Suppressor macrophage treated with lipopolysaccharide for 4 hours (primary cell): ENCODE measurements around the gene MICU1.

ENCODE experiments used
- DNase-seq: peaks from one replicate; pipeline ENCODE4 v3.0.0-alpha.2; 2020

Gene MICU1

DNA sequence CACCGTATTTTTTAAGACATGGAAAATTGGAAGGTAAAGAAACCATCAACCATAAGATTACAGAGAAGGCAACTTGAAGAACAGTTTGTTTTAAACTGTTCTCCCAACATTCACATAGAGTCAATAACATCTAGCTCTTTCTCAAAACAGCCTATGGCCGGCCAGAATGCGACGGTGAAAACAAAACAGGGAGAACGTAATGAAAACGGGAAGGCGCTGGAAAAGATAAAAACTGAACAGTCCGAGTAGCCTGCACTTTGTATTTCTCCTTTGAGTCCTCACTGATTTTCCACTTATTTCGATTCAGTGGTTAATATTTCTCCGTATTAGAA is 637 bp downstream of the MICU1 start:
- DNase-seq: peak; percentile 44

DNA sequence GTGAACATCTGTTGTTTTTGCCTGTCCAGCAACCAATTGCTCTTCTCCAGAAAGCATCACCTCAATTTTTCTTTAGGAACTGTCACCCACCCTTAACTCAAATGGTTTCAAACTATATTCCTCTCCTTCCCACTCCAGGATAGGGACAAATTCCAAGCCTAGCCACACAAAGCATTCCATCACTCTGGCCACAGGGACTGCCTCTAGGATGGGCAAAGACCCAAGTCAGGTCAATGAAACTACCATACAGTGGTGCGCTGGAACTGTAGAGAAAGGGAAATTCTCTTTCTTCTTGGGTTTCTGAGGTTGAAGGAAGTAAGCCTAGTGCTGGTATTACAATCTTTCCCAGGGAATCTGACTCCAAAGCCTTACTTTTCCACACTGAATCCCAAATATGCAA is 3.6 kb downstream of the MICU1 start:
- no peak for DNase-seq

DNA sequence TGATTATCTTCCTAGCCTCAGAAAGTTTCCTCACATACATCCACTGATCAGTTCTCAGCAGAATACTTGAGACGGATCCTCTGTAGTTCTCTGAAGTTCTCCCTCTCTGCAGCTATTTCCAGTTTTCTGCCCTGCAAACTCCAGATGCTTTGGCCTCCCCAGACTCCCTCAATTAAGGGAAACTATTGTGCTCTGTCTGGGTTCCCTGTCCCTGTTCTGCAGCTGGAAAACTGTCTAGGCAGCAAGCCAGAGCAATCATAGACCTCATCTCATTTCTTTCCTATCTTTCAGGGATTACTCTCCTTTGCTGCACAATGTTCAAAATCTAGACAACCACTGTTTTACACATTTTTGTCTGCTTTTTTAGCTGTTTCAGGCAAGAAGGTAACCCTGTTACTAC is 9.2 kb downstream of the MICU1 start:
- no peak for DNase-seq

DNA sequence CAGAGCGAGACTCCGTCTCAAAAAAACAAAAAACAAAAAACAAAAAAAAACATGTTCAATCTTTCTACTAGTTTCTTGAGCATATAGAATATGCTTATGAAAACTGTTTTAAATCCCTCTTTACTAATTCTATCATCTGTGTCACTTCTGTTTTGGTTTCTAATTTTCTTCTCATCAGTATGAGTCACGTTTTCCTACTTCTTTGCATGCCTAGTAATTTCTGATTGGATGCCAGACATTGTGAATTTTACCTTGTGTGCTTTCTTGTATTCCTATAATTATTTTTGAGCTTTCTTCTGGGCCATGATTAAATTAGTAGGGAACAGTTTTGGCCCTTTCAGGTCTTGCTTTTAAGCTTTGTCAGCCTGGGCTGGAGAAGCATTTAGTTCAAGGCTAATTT is 9.9 kb downstream of the MICU1 start:
- peak; percentile 56 for DNase-seq

DNA sequence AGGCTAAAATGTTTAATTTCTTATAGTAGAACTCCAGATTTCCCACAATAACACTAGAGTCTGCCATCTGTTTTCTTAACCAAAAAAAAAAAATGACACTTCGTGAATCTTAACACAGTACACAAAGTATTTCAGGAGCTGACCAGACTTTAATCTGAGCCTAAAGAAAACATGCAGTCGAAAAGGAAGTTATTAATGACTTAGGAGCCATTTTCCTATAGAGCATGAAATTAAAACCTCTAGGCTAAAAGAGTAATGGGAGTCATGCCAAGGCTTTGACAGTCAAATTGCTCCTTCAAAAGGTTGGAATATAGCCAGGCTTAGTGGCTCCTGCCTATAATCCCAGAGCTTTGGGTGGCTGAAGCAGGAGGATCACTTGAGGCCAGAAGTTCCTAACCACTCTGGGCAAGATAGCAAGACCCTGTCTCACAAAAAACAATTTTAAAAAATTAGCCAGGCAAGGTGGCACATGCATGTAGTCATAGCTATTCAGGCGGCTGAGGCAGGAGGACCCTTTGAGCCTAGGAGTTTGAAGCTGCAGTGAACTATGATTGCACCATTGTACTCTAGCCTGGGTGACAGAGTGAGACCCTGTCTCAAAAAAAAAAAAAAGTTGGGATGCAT is 13.6 kb downstream of the MICU1 start:
- DNase-seq: no peak

DNA sequence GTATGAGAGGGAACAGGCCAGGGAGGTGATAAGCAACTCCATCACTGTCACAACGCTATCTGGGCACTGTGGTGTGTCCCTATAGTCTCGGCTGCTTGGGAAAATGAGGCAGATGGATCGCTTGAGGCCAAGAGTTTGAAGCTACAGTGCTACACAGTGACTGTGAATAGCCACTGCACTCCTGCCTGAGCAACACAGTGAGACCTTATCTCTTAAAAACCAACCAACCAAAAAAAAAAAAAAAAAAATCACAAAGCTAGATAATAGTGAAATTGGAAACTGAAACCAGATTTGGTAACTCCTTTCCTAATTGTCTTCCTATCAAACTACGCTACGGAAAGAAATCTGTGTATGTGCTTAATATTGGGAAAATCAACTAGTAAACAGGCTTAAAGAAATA is 14.1 kb downstream of the MICU1 start:
- peak; percentile 57 for DNase-seq

DNA sequence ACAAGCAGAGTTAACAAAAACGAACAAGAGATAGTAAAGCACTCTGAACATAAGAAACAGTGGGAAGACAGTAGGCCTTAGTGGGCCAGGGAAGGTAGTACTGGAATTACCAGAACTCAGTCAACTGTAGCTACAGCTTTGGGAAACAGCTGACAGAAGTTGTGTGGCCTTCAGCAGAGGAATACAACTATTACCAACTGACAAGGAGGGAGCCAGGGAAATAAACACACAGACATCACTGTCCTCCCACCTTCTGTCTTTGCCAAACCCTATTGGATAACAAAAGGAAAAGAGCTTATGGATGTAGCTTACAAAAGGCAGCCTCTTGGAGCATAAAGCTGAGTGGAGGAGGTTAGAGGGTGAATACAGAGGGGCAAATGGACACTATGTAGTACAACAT is 15.4 kb downstream of the MICU1 start:
- DNase-seq: no peak

DNA sequence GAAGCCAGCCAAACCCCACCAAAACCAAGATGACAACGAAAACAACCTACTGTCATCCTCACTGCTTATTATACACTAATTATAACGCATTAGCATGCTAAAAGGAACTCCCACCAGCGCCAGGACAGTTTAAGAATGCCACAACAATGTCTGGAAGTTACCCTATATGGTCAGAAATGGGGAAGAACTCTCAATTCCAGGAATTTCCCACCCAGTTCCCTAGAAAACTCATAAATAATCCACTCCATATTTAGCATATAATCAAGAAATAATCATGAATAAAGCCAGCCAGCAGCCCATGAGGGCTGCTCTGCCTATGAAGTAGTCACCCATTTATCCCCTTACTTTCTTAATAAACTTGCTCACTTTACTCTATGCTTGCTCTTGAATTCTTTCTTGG is 20.8 kb downstream of the MICU1 start:
- DNase-seq: no peak

DNA sequence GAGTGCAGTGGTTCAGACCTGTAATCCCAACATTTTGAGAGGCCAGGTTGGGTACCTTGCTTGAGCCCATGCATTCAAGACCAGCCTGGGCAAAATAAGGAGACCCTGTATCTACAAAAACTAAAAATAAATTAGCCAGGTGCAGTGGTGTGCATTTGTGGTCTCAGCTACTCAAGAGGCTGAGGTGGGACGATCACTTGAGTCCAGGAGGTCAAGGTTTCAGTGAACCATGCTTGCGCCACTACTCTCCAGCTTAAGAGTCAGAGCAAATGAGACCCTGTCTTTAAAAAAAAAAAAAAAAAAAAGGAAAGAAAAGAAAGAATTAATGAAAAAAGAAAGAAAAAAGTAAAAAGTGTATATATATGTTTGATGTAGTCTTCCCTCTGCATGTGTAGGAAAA is 24.7 kb downstream of the MICU1 start:
- DNase-seq: no peak

DNA sequence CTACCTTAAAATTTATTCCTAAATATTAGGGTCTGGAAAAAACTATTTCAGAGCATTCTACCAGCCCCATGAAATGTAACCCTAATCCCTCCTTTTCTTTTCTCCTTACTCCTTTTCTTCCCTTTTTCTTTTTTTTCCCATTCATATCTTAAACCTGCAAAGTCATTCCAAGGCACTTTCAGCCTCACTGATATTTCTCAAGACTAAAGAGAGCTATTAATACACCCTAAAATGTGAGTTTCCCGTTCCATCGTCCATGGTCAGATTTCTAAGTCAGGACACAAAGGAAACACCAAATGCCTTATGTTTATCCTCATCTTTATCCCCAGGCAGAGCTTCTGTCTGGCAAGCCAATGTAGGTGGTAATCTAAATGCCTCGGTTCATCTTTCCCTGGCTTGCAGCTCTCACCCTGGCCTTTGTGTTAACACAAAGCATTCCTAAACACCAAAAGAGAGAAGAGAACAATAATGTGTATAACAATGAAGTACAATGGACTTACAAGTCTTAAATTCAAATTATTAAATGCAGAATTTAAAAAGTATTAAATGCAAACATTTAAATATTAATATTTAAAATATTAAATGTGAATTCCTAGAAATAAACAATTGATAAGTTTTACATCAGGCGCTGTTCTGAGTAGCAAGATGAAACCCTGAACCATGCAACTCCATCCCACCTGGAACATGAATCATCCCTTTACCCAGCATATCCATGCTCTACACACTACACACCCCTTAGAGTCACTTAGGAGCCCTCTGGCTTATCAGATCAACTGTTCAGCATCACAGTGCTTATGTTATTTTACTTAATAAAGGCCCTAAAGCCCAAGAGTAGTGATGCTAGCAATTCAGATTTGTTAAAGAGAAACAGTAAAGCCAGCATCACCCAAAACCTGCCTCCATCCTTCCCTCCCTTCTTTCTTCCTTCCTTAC is 26.8 kb downstream of the MICU1 start:
- no peak for DNase-seq

DNA sequence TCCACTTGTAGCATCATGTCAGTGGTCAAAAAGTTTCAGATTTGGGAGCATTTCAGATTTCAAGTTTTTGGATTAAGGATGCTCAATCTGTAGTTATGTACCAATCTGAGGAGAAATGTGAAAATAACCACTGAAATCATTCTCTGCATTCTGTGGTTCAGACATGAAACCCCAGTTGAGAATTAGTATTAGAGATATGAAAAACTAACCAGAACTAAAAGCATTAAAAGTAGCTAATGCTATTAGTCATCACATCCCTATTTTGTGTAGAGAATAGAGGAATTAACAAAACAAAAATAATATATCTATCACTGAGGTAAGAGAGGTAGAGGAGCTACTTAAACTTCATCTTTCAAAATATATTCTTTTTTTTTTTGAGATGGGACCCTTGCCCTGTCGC is 28.0 kb downstream of the MICU1 start:
- DNase-seq: peak; percentile 16

DNA sequence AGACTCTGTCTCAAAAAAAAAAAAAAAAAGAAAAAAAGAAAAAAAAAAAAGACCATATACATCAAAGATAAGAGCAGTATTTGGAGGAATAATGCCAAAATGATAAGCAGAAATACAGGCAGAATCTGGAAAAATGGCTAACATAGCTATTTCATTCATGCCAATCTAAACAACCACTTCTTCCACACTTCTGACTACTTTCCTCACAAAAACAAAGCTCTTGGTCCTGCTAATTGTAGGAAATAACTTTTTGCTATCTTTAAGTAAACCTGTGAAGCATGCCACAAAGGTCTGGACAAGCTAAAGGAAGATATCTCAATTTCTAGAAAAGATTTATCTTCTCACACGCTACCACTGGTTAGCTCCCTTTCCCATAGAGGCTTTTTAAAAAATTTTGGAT is 30.4 kb downstream of the MICU1 start:
- no peak for DNase-seq

DNA sequence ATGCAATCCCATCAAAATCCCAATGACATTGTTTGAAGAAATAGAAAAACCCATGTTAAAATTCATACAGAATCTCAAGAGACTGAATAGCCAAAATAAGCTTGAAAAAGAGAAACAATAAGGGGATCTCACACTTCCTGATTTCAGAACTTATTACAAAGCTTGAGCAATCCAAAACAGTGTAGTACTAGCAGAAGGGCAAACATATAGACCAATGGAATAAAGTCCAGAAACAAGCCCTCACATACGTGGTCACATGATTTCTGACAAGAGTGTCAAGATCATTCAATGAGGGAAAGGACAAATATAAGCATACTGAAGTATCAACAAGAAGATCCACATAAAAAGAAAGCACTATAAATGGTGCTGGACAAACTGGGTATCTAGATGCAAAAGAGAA is 31.9 kb downstream of the MICU1 start:
- peak; percentile 82 for DNase-seq

DNA sequence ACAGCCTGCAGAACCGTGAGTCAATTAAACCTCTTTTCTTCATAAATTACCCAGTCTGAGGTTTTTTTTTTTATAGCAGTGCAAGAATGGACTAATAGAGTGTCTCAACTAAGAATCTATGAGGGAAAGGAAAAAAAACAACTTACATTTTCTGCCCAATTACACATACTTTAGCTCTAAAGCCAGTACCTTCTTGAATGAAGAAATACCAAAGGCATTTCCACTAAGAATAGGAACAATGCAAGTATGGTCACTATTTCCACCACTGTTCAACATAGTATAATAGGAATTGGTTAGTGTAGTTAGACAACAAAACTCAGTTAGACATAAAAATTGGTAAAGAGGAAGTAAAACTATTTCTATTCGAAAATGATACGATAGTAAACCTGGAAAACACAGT is 37.6 kb downstream of the MICU1 start:
- no peak for DNase-seq

DNA sequence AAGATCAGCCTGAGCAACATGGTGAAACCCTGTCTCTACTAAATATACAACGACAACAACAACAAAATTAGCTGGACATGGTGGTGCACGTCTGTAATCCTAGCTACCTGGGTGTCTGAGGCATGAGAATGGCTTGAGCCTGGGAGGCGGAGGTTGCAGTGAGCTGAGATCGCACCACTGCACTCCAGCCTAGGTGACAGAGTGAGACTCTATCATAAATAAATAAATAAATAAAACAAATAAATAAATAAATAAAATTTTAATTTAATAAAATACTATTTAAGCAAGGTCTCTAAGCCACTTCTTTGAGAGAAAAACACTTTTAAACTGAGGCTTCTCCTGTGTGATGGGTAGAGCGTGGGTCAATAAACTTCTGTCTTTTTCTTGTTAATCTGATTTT is 38.3 kb downstream of the MICU1 start:
- no peak for DNase-seq

DNA sequence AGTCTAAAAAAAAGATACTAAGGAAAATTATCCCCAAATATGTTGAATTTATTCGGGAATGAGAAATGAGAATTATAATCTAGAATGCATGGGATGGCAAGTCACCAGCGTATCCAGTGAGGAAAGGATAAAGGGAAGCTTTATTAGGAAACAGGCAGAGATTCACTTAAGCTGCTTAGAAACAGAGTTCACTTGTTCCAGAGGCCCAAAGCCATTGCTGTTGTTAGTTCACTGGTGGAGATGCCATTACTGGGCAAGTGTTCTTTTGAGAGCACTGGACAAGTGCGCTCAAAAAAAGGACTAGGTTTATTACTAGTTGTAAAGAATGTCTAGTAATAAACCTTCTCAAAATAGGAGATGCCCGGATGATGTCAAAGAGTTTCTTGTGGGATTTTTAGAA is 51.2 kb downstream of the MICU1 start:
- no peak for DNase-seq

DNA sequence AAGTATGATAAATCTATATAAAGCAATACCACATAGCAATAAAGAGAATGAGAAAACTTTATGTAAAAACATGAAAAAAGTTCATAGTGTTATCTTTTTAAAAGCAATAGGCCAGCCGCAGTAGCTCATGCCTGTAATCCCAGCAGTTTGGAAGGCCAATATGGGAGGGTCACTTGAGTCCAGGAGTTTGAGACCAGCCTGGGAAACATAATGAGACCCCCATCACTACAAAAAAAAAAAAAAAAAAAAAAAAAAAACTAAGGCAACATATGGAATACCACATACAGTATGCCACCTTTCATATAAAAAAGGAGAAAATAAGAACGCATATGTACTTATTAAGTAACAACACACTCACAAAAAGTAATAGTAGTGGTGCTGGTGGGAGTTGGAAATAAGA is 52.8 kb downstream of the MICU1 start:
- DNase-seq: no peak

DNA sequence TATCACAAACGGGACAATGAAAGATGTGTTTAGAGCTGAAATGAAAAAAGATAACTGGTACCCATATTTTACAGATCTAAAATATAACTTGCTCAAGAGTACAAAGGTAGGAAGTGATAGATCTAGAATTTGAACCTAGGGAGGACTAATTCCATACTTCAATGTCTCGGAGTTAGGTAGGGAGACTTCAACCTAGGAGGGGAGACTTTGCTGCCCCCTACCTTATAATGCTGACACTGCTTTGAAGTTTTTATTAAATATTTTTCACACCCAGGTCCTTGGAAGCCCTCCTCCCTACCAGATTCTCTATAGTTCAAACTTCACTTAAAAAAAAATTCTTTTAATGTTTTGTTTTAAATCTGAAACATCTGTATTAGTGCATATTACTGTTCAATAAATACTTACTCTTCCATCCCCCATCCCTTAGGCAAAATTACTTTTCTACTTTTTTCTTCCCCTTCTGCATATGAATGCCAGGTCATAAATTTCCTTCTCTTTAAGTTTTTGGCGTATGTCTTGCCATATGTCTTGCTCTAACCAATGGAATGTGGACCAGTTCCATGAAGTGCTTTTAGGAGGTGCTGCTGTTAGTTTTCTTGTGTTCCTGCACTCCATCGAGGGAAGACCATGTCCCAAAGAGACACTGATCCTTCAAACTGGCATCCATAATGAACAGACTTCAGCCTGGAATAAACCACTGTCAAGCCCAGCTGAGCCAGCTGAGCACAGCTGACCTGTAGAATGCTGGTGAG is 57.8 kb downstream of the MICU1 start:
- no peak for DNase-seq

DNA sequence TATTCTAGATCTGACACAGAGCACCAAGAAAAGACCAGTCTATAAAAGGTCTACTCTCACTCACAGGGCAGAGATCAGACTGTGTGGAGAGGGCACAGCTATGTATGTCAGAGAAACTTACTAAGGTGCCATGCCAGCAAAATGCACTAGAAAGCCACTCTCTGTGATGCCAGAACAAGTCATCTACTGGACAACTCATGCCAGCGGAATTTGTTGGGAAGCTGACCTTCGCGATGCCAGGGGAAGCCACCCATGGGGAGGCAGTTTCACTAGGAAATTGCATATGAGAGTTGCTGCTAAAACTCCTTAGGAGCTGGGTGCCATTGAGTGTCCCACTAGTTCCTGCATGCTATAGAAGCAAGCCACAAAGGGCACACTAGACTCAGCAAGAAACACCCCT is 58.5 kb downstream of the MICU1 start:
- peak; percentile 49 for DNase-seq

DNA sequence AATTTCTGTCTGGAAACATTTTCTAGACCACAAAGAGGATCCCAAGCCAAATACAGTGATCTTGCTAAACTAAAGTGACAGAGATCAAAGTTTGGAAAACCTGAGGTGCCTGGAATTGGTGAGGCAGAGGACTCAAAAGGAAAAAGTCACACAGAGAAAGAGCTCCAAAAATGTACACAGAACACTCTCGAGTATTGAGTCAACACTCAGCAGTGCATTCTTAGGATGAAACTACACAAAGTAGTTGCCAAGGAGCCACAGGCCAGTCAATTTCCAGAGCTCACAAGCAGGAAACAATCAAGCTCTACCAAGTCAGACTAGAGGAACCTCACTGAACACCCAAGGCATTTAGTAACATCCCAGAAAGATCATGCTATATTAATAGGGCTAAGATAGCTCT is 61.3 kb downstream of the MICU1 start:
- DNase-seq: peak; percentile 29

DNA sequence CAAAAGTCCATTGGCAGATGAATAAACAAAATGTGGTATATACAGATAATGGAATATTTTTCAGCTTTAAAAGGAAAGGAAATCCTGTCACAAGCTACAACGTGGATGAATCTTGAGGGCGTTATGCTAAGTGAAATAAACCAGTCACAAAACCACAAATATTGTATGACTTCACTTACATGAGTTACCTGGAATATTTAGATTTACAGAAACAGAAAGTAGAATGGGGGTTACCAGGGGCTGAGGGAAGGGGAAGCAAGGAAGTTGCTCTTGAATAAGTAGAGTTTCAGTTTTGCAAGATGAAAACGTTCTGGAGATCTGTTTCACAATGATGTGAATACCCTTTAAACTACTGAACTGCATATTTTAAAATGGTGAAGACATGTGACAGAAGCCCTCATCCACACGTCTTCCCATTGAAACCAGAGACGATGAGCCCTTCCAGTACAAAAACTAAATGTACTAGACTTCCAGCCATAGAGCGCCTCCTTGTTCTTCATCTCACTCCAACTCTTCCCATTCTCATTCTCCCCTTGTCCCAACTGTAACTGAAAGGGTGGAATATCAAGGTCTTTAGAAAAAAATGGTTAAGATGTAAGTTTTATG is 62.4 kb downstream of the MICU1 start:
- DNase-seq: peak; percentile 93

DNA sequence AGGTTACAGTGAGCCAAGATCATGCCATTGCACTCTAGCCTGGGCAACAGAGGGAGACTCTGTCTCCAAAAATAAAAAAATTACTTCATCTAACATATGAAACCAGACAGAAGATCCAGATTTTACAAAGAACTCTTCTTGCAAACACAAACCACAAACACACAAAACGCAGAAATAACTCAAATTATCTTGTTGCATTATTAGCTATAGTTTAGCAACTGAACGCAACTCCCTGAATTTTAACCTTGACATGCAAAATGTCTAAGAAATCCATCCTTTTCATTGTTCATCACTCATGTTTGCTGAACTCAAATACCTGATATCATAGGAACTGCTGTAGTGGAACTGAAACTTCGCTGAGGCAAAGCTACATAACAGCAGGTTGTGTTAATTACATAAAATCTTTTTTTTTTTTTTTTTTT is 64.1 kb downstream of the MICU1 start:
- no peak for DNase-seq

DNA sequence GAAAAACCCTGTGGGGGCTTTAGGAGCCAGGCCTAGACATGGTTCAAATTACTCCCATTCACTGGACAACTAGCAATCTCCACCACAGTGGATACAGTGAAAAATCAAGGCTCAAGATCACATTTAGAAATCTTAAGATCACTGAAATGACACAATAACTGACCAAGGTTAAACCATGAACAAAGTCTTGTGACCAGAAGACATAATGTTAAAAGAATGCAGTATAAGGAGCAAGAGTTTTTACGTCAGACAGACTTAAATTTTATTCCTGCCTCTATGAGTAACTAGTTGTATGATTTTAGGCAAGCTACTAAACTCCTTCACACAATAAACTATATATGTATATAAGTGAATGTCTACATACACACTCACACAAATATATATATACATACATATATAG is 68.5 kb downstream of the MICU1 start:
- no peak for DNase-seq

DNA sequence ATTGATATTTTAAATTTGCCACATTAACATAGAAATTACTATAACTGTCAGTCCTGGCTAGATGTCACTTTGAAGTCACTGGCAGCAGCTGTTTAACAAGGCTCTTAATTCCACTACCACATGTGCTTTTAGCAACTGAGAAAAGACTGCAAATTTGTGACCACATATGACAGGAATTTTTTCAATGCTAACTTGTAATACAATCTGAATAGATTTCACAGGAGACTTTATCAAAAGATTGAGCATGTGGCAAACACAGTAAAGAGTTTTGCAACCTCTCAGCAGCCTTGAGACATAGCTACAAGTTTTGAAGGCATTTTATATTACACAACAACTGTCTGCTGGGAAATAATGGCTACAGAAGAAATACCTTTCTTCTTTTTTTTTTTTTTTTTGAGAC is 73.0 kb downstream of the MICU1 start:
- peak; percentile 65 for DNase-seq
